ENCODE data around the gene DACH1.

The DACH1 gene

DNA sequence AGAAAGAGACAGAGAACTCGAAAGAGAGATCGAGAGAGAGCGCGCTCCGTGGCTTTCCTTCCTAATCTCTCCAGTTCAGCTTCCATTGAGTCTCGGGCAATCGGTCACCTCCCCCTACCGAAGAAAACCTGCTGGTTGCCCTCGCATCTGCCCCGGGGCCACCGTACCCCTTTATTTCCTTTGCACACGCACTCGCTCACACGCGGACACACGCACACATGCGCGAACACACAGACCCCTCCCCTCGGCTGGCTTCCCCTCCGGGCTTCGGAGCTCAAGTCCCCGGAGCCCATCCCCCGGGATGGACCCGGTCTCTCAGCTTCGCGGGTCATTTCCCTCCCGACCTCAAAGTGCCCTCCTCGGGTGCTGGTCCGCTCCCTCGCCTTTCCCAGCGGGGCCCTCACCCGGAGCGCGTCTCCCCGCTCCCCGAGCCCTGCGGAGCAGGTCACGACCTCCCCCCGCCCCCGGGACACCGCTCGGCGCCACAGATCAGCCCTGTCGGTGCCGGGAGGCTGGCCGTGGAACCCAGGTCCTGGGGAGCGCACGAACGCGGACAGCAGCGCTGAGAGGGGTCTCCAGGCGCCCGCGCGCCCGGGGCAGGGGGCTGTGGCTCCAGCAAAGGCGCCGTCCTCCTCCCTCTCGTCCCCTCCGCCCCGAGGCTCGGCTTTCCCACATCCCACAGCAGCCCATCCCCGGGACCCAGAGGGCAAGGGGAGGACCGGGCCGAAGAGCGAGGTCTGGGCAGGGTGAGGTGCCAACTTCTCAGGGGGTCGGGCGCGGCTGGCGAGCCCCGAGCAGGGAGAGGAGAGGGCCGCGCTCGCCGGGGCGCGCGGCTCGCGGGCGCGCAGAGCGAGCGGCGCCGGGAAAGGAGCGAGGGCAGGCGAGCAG is 1.8 kb downstream of the DACH1 start:
- H3K4me2 ChIP-seq (ENCODE audit: low read length): peak overlapping the region; percentile 95
- H4K8ac ChIP-seq (ENCODE audit: low read depth, low read length): no peak overlapping the region
- no peak overlapping the region for H3K27ac ChIP-seq (ENCODE audit: low read depth, low read length)
- H4K5ac ChIP-seq (ENCODE audit: low read length): no peak overlapping the region
- WGBS (ENCODE audit: extremely low coverage, insufficient coverage, low lambda C conversion rate): no CpG with 5 or more reads among the region's 88 CpGs
- H3K4me3 ChIP-seq (ENCODE audit: low read length): peak overlapping the region; percentile 56
- no peak overlapping the region for H3K23ac ChIP-seq (ENCODE audit: low read length)
- peaks cover 6% of the 10 kb centered on the region for H3K27me3 ChIP-seq (ENCODE audit: insufficient read depth, low read length, poor library complexity)
- DNase-seq: peak; percentile 12
- no peaks in the 10 kb centered on the region for H3K79me2 ChIP-seq (ENCODE audit: control insufficient read depth, insufficient read depth, low read length)
- peak overlapping the region; percentile 54 for H3K9ac ChIP-seq (ENCODE audit: low read length)
- H3K18ac ChIP-seq (ENCODE audit: low read length): peak overlapping the region; percentile 13
- H3K79me1 ChIP-seq (ENCODE audit: low read length): no peaks in the 10 kb centered on the region
- H3K4me1 ChIP-seq (ENCODE audit: control insufficient read depth, low read depth, low read length): no peaks in the 10 kb centered on the region
- no peak overlapping the region for H2BK5ac ChIP-seq (ENCODE audit: low read length)
- no peak overlapping the region for H3K4ac ChIP-seq (ENCODE audit: low read depth, low read length)
- no peak overlapping the region for H2AK5ac ChIP-seq (ENCODE audit: low read length)
- no peaks in the 10 kb centered on the region for H3K36me3 ChIP-seq (ENCODE audit: control insufficient read depth, insufficient read depth, low read length)
- H2BK15ac ChIP-seq (replicated peaks; ENCODE audit: low read depth): no peak overlapping the region
- no peak overlapping the region for H2BK120ac ChIP-seq (ENCODE audit: low read depth, low read length)
- H3K56ac ChIP-seq (ENCODE audit: low read length): peak overlapping the region; percentile 80

DNA sequence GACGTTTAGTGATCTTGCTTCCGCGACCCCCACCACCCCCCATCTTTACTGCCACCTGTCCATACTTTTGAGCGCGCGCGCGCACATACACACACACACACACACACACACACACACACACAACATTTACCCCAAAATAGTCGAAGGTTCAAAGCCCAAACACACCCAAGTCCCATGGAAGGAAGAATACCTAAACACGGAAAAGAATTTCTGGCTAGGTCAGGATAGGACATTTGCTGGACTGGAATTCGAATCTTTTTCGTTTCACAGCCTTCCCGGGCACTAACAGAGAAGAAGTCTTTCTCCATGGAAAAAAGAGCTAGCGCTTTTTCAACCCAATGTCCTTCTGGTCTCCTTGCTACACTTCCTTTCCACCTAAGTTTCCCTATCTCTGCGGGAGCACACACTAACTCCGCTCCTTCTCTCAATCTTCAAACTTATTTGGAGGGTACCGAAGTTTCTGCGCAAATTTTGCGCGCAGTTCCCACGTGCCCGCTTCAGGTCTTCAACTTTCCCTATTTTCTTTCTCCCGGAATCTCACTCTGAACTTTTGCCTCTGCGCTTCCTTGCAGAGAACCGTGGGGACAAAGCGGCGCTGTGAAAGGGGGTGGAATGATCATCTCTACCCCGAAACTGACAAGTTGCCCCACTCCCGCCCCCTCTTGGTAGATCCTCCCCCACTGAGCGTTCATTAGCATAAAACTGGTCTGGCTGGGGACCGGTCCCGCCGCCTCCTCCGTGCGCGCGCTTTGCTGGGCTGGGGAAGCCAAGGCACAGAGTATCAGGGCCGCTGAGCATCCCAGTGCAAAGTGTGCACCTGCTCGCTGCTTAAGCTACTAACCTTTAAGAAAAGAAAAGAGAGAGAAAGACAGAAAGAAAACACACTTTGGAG is 2.7 kb downstream of the DACH1 start:
- Histone ChIP-seq H3K27ac (ENCODE audit: low read depth, low read length) (no peak overlapping the region), H3K56ac (ENCODE audit: low read length) (no peak overlapping the region), H3K4me2 (ENCODE audit: low read length) (peak overlapping the region; percentile 95), H4K8ac (ENCODE audit: low read depth, low read length) (no peak overlapping the region), H4K5ac (ENCODE audit: low read length) (no peak overlapping the region), H3K4ac (ENCODE audit: low read depth, low read length) (no peak overlapping the region), H3K9ac (ENCODE audit: low read length) (peak overlapping the region; percentile 54), H2AK5ac (ENCODE audit: low read length) (no peak overlapping the region), H3K4me1 (ENCODE audit: control insufficient read depth, low read depth, low read length) (no peaks in the 10 kb centered on the region), H3K23ac (ENCODE audit: low read length) (no peak overlapping the region), H2BK5ac (ENCODE audit: low read length) (no peak overlapping the region), H3K36me3 (ENCODE audit: control insufficient read depth, insufficient read depth, low read length) (no peaks in the 10 kb centered on the region), H2BK120ac (ENCODE audit: low read depth, low read length) (no peak overlapping the region), H2BK15ac (replicated peaks; ENCODE audit: low read depth) (no peak overlapping the region), H3K79me1 (ENCODE audit: low read length) (no peaks in the 10 kb centered on the region), H3K27me3 (ENCODE audit: insufficient read depth, low read length, poor library complexity) (peaks cover 6% of the 10 kb centered on the region), H3K18ac (ENCODE audit: low read length) (no peak overlapping the region), H3K4me3 (ENCODE audit: low read length) (peak overlapping the region; percentile 56), H3K79me2 (ENCODE audit: control insufficient read depth, insufficient read depth, low read length) (no peaks in the 10 kb centered on the region)
- peak; percentile 40 for DNase-seq
- no CpG with 5 or more reads among the region's 39 CpGs for WGBS (ENCODE audit: extremely low coverage, insufficient coverage, low lambda C conversion rate)

DNA sequence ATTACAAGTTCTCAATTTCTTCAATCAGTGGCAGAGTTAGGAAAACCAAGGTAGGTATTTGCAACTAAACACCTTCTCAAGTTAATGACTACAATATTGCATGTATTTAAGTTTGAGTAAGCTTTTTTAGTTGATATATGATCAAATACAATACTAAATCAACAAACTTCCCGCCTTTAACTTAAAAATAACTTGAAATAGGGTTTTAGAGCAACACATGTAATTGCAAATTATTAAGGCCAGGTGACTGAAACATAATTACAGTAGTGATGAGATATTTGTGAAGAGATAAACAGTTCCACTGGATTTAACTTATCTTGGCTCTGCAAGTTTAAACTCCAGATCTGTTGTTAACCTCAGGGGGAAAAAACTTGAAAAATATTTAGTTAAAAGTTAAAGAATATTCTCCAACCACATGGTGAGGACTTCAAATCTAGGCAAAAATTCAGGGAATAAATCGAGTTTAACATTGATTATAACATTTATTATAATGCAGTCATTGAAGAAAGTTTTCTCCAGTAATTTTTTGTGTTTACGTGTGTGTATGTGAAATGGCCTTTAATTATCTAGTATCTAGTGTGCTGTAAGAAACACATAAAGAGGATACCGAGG is 3.6 kb downstream of the DACH1 start:
- no peak overlapping the region for H3K9ac ChIP-seq (ENCODE audit: low read length)
- H3K27me3 ChIP-seq (ENCODE audit: insufficient read depth, low read length, poor library complexity): peaks cover 6% of the 10 kb centered on the region
- no peak overlapping the region for H3K56ac ChIP-seq (ENCODE audit: low read length)
- no peaks in the 10 kb centered on the region for H3K36me3 ChIP-seq (ENCODE audit: control insufficient read depth, insufficient read depth, low read length)
- no peak overlapping the region for H4K8ac ChIP-seq (ENCODE audit: low read depth, low read length)
- H3K18ac ChIP-seq (ENCODE audit: low read length): no peak overlapping the region
- no peak overlapping the region for H3K23ac ChIP-seq (ENCODE audit: low read length)
- no peak overlapping the region for H4K5ac ChIP-seq (ENCODE audit: low read length)
- no peak for DNase-seq
- H3K4ac ChIP-seq (ENCODE audit: low read depth, low read length): no peak overlapping the region
- H3K4me2 ChIP-seq (ENCODE audit: low read length): no peak overlapping the region
- H3K79me1 ChIP-seq (ENCODE audit: low read length): no peaks in the 10 kb centered on the region
- no peaks in the 10 kb centered on the region for H3K79me2 ChIP-seq (ENCODE audit: control insufficient read depth, insufficient read depth, low read length)
- no peak overlapping the region for H2BK120ac ChIP-seq (ENCODE audit: low read depth, low read length)
- no peak overlapping the region for H3K4me3 ChIP-seq (ENCODE audit: low read length)
- no peaks in the 10 kb centered on the region for H3K4me1 ChIP-seq (ENCODE audit: control insufficient read depth, low read depth, low read length)
- no peak overlapping the region for H2BK15ac ChIP-seq (replicated peaks; ENCODE audit: low read depth)
- 100% methylated on average over 1 of the region's 4 CpGs for WGBS (ENCODE audit: extremely low coverage, insufficient coverage, low lambda C conversion rate)
- no peak overlapping the region for H2BK5ac ChIP-seq (ENCODE audit: low read length)
- no peak overlapping the region for H3K27ac ChIP-seq (ENCODE audit: low read depth, low read length)
- H2AK5ac ChIP-seq (ENCODE audit: low read length): no peak overlapping the region

DNA sequence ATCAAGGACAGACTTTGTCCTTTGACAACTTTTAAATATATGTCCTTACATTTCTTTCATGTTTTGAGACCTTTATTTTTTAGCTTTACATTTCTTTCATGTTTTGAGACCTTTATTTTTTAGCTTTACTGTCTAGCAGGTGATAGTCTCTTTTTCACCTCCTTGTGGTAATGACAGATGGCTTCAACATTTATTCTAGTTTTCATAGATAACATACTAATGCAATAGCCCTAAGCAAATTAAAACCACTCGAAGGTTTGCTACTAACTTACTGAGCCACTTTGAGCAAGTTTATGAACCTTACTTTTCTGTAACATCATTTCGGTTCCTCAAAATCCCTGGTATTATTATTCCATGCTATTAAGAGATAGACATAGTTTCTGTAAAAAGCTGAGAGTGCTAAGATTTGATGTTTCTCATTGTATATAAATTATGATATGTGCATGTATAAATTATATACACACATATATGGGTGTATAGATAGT is 4.5 kb downstream of the DACH1 start:
- no peak overlapping the region for H4K8ac ChIP-seq (ENCODE audit: low read depth, low read length)
- no peak overlapping the region for H2BK5ac ChIP-seq (ENCODE audit: low read length)
- H3K23ac ChIP-seq (ENCODE audit: low read length): no peak overlapping the region
- no peaks in the 10 kb centered on the region for H3K4me1 ChIP-seq (ENCODE audit: control insufficient read depth, low read depth, low read length)
- H3K18ac ChIP-seq (ENCODE audit: low read length): no peak overlapping the region
- no peaks in the 10 kb centered on the region for H3K79me1 ChIP-seq (ENCODE audit: low read length)
- H3K4me3 ChIP-seq (ENCODE audit: low read length): no peak overlapping the region
- no peak overlapping the region for H3K56ac ChIP-seq (ENCODE audit: low read length)
- H3K4ac ChIP-seq (ENCODE audit: low read depth, low read length): no peak overlapping the region
- no peaks in the 10 kb centered on the region for H3K79me2 ChIP-seq (ENCODE audit: control insufficient read depth, insufficient read depth, low read length)
- DNase-seq: no peak
- no peak overlapping the region for H4K5ac ChIP-seq (ENCODE audit: low read length)
- H2BK15ac ChIP-seq (replicated peaks; ENCODE audit: low read depth): no peak overlapping the region
- H3K27ac ChIP-seq (ENCODE audit: low read depth, low read length): no peak overlapping the region
- H3K4me2 ChIP-seq (ENCODE audit: low read length): no peak overlapping the region
- peaks cover 6% of the 10 kb centered on the region for H3K27me3 ChIP-seq (ENCODE audit: insufficient read depth, low read length, poor library complexity)
- no peak overlapping the region for H3K9ac ChIP-seq (ENCODE audit: low read length)
- no peak overlapping the region for H2AK5ac ChIP-seq (ENCODE audit: low read length)
- no peaks in the 10 kb centered on the region for H3K36me3 ChIP-seq (ENCODE audit: control insufficient read depth, insufficient read depth, low read length)
- H2BK120ac ChIP-seq (ENCODE audit: low read depth, low read length): no peak overlapping the region
- no CpG with 5 or more reads among the region's 2 CpGs for WGBS (ENCODE audit: extremely low coverage, insufficient coverage, low lambda C conversion rate)

DNA sequence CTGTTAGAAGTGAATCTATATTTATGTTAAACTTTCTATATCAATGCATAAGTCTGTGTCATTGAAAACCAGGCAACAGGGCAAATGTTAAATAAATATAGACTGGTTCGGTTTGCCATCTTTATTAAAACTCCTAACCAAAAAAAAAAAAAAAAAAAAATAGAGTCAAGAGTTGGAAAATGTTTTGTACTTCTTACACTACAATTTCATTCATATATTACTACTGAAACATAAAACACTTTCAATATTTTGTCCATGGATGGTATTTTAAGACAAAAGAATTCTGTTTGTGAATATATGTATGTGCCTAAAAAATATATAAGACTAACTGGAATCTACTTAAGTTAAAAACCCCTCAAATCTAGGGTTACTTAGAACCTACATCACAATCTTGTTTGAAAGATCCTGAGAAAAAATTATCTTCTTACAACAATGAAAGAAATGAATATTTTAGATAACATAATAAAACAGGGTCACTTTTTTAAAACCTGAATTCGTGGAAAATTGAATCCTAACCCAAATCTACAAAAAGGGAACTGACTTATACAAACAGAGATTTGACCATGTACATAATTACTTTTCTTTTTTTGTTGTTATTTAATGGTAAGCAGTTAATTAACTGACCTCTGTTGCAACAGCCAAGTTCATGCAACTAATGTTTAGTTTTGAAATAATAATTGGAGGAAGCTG is 5.1 kb downstream of the DACH1 start:
- Histone ChIP-seq H3K18ac (ENCODE audit: low read length) (no peak overlapping the region), H3K27me3 (ENCODE audit: insufficient read depth, low read length, poor library complexity) (peaks cover 6% of the 10 kb centered on the region), H3K36me3 (ENCODE audit: control insufficient read depth, insufficient read depth, low read length) (no peaks in the 10 kb centered on the region), H4K8ac (ENCODE audit: low read depth, low read length) (no peak overlapping the region), H3K9ac (ENCODE audit: low read length) (no peak overlapping the region), H3K23ac (ENCODE audit: low read length) (no peak overlapping the region), H2AK5ac (ENCODE audit: low read length) (no peak overlapping the region), H3K4me1 (ENCODE audit: control insufficient read depth, low read depth, low read length) (no peaks in the 10 kb centered on the region), H3K27ac (ENCODE audit: low read depth, low read length) (no peak overlapping the region), H3K79me2 (ENCODE audit: control insufficient read depth, insufficient read depth, low read length) (no peaks in the 10 kb centered on the region), H3K4me3 (ENCODE audit: low read length) (no peak overlapping the region), H2BK120ac (ENCODE audit: low read depth, low read length) (no peak overlapping the region), H4K5ac (ENCODE audit: low read length) (no peak overlapping the region), H3K4me2 (ENCODE audit: low read length) (no peak overlapping the region), H3K56ac (ENCODE audit: low read length) (no peak overlapping the region), H3K4ac (ENCODE audit: low read depth, low read length) (no peak overlapping the region), H2BK5ac (ENCODE audit: low read length) (no peak overlapping the region), H3K79me1 (ENCODE audit: low read length) (no peaks in the 10 kb centered on the region), H2BK15ac (replicated peaks; ENCODE audit: low read depth) (no peak overlapping the region)
- no CpG with 5 or more reads among the region's 2 CpGs for WGBS (ENCODE audit: extremely low coverage, insufficient coverage, low lambda C conversion rate)
- DNase-seq: no peak
